ENCODE results near the gene GJC2.
"Not testable (repeated sequence)": the region's sequence is repeated elsewhere in the genome, so short reads cannot be mapped to it uniquely, and the experiment has no call there.

GJC2 gene

GRCh38 chr1:228149406-228150119 is at the start of gene GJC2:
Gene GJC2 (plus strand): TSS chr1:228149930. CDS start chr1:228157759, 7,829 bp downstream.
- in situ Hi-C loops (cut with HindIII; ENCODE audit: low sequenced_read_pairs) = no loop called here

DNA sequence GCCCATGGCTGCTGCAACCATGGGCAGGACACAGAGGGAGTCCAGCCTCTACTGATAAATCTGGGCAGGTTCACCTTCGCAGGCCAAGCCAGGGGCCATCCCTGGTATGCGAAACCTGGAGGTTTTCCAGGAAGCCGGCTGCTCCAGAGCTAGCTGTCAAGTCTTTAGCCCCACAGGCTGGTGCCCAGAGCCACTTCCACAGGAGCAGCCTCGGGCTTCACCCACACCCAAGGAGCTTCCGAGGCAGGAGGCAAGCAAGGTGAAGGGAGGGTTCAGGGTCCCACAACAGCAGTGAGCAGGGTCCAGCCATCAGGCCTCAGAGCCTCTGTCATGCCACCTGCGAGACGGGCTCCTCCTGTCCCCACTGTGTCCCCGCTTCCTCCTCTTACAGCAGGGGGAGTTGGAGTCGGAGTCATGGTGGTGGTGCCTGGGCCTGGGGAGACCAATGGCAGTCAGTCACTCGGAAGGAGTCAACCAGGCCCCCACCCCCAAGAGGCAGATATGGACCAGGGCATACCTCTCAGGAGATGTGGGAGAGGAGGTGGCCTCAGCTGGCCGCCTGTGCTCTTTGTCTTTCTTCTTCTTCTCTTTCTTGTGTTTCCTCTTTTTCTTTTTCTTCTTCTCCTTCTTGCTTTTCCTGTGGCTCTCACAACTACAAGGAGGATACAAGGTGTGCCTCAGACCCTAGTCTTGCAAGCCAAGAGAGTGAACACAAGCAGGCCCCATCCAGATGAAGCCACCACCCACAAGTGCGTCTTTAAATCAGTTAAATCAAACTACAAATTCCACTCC is 48.7 kb upstream of the GJC2 start:
- in situ Hi-C loops (cut with HindIII; ENCODE audit: low sequenced_read_pairs) = no loop called here

DNA sequence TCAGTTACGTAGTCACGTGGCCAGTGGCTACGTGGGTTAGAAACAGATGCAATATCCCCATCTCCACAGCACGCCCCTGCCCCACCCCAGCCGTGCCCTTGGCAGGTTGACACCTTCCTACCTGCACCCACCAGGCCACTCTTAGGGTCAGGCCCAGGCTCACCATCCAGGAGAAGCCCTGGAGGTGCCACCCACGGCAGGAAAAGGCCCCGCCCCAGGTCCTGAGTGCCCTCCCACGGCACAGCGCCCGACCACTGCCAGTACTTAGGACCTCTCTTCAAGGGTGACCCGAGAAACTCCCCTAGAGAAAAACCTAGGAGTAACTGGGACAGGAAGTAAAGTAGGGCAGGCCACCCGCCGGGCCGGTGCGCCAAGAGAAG is 48.1 kb upstream of the GJC2 start:
- in situ Hi-C loops (cut with HindIII; ENCODE audit: low sequenced_read_pairs) = no loop called here

- in situ Hi-C loops (cut with HindIII; ENCODE audit: low sequenced_read_pairs) = no loop called here
These were observed 47.5 kb upstream of the GJC2 start for GRCh38 chr1:228101994-228102790.

DNA sequence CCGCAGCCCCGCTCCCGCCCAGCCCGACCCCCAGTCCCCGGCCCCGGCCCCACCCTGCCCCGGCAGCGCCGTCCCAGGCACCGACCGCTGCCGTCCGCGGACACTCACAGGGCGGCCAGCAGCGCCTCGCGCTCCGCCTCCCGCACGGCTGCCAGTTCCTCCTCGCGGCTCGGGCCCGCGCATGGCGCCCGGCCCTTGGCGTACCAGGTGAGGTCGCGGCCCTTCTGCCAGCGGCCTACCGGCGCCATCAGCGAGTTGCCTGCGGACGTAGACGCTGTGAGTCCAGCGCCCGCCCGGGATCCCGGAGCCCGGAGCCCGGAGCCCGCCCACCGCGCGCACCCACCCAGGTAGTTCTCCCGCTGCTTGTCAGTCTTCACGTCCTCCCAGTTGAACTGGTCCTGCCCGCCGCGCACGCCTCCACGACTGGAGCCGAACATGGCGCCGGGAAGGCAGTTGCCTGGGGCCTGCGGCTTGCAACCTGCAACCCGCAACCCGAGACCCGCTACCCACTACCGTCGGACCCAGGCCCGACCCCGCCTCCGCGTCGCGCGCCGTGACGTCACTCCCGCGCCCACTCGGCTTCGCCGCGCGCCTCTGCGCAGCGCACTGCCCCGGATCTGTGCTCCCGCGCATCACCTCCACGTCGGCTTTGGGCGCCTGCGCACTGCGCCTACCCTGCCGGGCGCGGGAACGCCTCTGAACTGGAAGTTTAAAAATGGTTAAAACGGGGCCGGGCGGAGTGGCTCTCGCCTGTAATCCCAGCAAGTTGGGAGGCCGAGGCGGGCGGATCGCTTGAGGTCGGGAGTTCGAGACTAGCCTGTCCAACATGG is 46.7 kb upstream of the GJC2 start, which contains the start of gene C1orf35:
TSS of gene C1orf35 (minus strand) at position 535 of the 830 bp plus-strand sequence. CDS start at position 437, 98 bp downstream.
- in situ Hi-C loops (cut with HindIII; ENCODE audit: low sequenced_read_pairs) = no loop called here

- in situ Hi-C loops (cut with HindIII; ENCODE audit: low sequenced_read_pairs) = loop anchor here (5.0 kb wide), 2 partner anchors 63 to 108 kb away; partner anchors contain the start of gene IBA57
These were observed 45.0 kb upstream of the GJC2 start for GRCh38 chr1:228104526-228105269.

GRCh38 chr1:228105270-228105995 is 44.3 kb upstream of the GJC2 start:
- in situ Hi-C loops (cut with HindIII; ENCODE audit: low sequenced_read_pairs) = loop anchor here (5.0 kb wide), 2 partner anchors 62 to 107 kb away; partner anchors contain the start of gene IBA57

DNA sequence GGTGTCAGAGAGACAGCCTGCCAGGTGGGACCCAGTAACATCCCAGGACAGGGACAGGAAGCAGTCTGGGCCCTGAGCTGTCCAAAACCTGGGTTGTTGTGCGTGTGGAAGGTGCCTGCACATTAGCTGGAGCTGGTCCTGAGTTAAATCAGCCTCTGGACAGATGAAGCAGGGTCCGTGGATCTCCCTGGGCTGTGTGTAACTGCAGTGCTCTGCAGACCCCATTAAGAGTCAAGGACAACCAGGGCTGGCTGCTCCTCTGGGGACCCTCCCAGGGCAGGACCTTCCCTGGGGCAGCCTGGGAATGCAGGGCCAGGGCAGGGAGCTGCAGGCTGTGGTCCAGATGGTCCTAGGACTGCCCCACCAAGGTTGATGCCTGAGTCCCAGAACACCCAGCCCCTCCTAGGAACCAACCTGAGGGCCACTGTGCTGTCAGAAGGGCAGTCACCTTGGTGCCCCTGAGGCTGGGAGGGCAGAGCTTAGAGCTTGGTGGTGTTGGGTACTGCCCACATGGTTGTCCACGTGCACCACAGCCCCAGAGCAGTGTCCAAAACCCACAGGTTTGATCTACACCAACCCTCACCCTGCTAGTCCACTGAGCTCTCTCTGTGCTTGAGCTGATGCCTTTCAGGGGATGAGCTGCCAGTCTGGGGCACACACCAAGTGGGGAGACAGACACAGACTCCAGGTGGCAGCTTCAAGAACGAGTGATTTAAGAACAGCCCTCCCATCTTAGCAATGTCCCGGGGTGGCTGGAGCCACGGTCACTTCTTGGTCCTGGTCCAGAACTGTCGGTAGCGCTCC is 43.5 kb upstream of the GJC2 start:
- in situ Hi-C loops (cut with HindIII; ENCODE audit: low sequenced_read_pairs) = loop anchor here (5.0 kb wide), 2 partner anchors 61 to 106 kb away; partner anchors contain the start of gene IBA57

GRCh38 chr1:228106800-228107054 is 43.0 kb upstream of the GJC2 start:
- in situ Hi-C loops (cut with HindIII; ENCODE audit: low sequenced_read_pairs) = loop anchor here (5.0 kb wide), 2 partner anchors 61 to 106 kb away; partner anchors contain the start of gene IBA57

DNA sequence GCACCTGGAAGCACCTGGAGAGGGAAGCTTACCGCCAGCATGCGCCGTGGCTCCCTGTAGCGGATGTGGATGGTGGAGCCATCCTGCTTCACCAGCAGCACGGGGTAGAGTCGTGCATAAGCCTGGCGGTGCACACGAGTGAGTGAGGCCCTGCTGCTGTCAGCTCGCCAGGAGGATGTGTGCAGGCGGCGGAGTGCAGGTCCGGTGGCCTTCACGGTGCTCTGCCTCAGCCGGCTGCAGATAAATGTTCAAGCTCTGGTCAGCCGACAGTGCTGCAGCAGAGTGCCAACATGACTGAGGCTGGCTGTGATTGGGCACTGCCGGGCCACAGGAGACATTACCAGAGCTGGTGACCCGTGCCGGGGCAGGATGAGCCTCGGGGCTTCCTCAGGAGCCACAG is 42.1 kb upstream of the GJC2 start:
- in situ Hi-C loops (cut with HindIII; ENCODE audit: low sequenced_read_pairs) = loop anchor here (5.0 kb wide), 2 partner anchors 60 to 105 kb away; partner anchors contain the start of gene IBA57

- in situ Hi-C loops (cut with HindIII; ENCODE audit: low sequenced_read_pairs) = loop anchor here (5.0 kb wide), 2 partner anchors 59 to 104 kb away; partner anchors contain the start of gene IBA57
These were observed 41.6 kb upstream of the GJC2 start for GRCh38 chr1:228108055-228108690.

DNA sequence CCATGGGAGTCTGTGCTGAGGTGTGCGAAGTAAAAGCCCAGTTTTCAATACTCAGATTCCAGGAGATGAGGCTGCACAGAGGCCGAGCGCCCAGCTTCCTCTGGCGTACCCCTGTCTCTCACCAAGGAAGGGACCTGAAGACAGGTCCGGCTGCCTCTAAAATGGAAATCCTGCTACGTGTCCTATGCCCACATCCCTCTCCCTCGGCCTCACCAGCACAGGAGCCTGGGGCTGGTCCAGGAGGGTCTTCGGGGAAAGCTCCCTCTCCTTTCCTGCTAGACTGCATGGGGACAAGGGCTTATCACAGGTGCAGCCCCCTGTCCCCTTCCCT is 41.0 kb upstream of the GJC2 start:
- in situ Hi-C loops (cut with HindIII; ENCODE audit: low sequenced_read_pairs) = loop anchor here (5.0 kb wide), 2 partner anchors 59 to 104 kb away; partner anchors contain the start of gene IBA57

DNA sequence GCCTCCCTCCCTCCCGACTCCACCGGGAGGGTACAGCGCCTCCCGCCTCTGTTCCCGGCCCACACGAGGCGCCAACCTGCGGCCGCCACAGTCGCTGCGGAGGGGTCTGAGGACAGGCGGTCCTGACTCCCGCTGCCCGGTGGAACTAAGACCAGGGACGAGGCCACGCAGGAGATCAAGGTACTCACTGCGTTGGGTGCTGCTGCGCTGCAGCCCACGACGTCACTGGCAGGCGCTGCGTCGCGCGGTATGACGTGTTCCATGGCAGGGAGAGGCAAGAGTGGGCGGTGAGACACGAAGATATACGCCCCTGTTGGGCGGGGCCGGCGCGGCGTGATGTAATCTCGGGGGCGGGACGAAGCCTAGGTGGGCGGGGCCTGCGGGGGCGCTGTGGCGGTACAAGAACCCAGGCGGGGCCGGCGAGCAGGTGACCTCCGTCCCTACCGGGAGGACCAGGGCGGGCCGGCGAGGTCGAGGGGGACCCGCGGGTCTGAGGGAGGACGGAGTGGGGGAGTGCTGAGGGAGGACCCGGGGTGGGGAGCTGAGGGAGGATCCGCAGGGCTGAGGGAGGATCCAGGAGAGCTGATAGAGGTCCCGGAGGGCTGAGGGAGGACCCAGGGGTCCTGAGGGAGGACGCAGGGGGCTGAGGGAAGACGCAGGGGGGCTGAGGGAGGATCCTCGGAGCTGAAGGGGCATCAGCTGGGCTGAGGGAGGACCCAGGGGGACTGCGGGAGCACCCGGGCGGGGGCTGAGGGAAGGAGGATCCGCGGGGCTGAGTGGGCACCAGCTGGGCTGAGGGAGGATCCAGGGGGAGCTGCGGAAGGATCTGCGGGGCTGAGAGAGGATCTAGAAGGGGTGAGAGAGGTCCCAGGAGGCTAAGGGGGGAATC is 40.4 kb upstream of the GJC2 start, which contains the start of gene MRPL55:
TSS of gene MRPL55 (minus strand) at position 227 of the 889 bp plus-strand sequence. CDS start 1,039 bp downstream, outside the sequence.
- in situ Hi-C loops (cut with HindIII; ENCODE audit: low sequenced_read_pairs) = loop anchor here (5.0 kb wide), 2 partner anchors 58 to 103 kb away; partner anchors contain the start of gene IBA57

DNA sequence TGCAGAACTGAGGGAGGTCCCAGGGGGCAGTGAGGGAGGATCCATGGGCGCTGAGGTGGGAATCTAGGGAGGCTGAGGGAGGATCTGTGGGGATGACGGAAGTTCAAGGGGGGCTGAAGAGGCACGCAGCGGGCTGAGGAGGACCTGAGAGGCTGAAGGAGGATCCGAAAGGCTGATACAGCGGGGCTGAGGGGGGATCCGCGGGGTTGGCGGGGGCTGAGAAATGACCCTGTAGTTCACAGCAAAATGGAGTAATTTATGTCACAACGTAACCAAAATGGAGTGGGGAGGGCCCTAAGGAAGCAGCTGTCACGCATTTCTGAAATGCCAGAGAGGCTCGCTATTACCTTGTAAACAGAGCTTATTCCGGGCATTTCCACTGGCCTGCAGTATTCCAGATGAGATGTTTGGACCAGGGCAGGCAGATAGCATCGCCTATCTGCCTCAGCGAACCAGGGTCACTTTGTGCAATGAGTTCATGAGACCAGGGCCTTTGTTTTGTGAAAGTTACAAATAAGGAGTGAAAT is 39.7 kb upstream of the GJC2 start:
- in situ Hi-C loops (cut with HindIII; ENCODE audit: low sequenced_read_pairs) = loop anchor here (5.0 kb wide), 2 partner anchors 57 to 102 kb away; partner anchors contain the start of gene IBA57

DNA sequence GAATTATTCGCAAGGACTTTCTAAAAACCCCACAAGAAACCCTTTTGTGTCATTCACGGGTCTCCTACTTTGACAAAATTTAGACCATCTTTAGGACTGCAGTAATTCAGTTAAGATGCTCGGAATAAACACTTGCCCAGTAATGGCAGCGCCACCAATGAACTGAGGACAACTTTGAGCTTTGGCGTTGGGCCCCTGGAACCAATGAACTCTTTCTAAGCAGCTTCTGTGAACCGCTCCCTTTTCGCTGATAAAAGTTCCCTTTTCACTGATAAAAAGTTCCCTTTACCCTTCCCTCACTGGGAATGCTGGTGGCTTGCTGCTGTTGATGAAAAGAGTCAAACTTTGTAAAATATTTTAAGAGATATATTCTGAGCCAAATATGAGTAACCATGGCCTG is 39.2 kb upstream of the GJC2 start:
- in situ Hi-C loops (cut with HindIII; ENCODE audit: low sequenced_read_pairs) = no loop called here

DNA sequence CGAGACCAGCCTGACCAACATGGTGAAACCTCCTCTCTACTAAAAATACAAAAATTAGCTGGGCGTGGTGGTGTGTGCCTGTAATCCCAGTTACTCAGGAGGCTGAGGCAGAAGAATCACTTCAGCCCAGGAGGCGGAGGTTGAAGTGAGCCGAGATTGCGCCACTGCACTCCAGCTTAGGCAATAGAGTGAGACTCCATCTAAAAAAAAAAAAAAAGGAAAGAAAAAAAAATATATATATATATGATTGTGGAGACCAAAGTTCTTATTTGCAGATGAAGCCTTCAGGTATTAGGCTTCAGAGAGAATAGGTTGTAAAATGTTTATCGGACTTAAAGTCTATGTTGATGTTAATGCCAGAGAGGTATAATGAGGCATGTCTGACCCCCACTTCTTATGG is 38.4 kb upstream of the GJC2 start:
- in situ Hi-C loops (cut with HindIII; ENCODE audit: low sequenced_read_pairs) = not testable (repeated sequence)

Measured in endothelial cell of hepatic sinusoid (primary cell).